Endothelial cell of umbilical vein (primary cell): ENCODE data around the gene MINDY4. TPM values are rescaled to one million over a fixed set of nuclear protein-coding genes. Genes with fewer than 3 reads are reported as not detected.

ENCODE experiments used
- BruUV-seq: library from RNA; stranded (reverse); fragments of 400-500 nt; replicated peaks from 2 replicates; lab custom pipeline; 2021; lab: Mats Ljungman, UMichigan
- CTCF ChIA-PET: fragments of 300-600, 350-600 bp; sonication (Branson Sonifier 250); formaldehyde crosslinking; loops from one replicate; lab custom pipeline; 2021; ENCODE audit warnings: antibody characterized with exemption, inconsistent platforms; lab: Charles Lee
- POLR2A ChIA-PET: fragments of 300-600, 350-600 bp; sonication (Branson Sonifier 250); formaldehyde crosslinking; loops from one replicate; lab custom pipeline; 2021; ENCODE audit warnings: antibody characterized with exemption, inconsistent platforms; lab: Charles Lee
- DNase-seq: peaks from one replicate; pipeline ENCODE4 v3.0.0-alpha.2; 2011; ENCODE audit warnings: low read depth, low spot score
- FAIRE-seq: peaks from 2 replicates; lab custom pipeline; 2011; peaks lifted over from hg19 to GRCh38; lab: Jason Lieb, UNC
- H2AFZ ChIP-seq: 2 replicates; pipeline ENCODE4 v1.6.0; 2012; ENCODE audit warnings: low read depth, low read length, control low read depth, inconsistent platforms
- H3K27ac ChIP-seq: 2 replicates; pipeline ENCODE4 v1.5.1; 2011; ENCODE audit warnings: low read depth, mild to moderate bottlenecking, control low read depth, low read length, moderate library complexity; ENCODE audit not compliant: insufficient read depth
- H3K27me3 ChIP-seq, 2 experiments: 2 replicates each; pipeline versions ENCODE4 v1.6.0 to v1.6.1; 2011; ENCODE audit warnings: low read length in 2 of 2, mixed read lengths in 1 of 2; ENCODE audit not compliant: control insufficient read depth in 2 of 2, insufficient read depth in 2 of 2
- H3K36me3 ChIP-seq, 2 experiments: 2 replicates in 1 of 2; 3 replicates in 1 of 2; pipeline ENCODE4 v1.5.1; 2011; ENCODE audit warnings: low read length in 2 of 2, mild to moderate bottlenecking in 1 of 2, moderate library complexity in 1 of 2; ENCODE audit not compliant: control insufficient read depth in 2 of 2, insufficient read depth in 2 of 2; ENCODE audit errors: extremely low read depth in 1 of 2
- H3K4me1 ChIP-seq: 3 replicates; pipeline ENCODE4 v1.5.1; 2011; ENCODE audit warnings: mild to moderate bottlenecking, low read length; ENCODE audit not compliant: control insufficient read depth, insufficient read depth; ENCODE audit errors: extremely low read depth
- H3K4me2 ChIP-seq: 2 replicates; pipeline ENCODE4 v1.6.1; 2011; ENCODE audit warnings: low read length, control low read depth, mixed read lengths; ENCODE audit not compliant: insufficient read depth
- H3K4me3 ChIP-seq, 3 experiments: fragments of 200-600 bp in 1 of 3; sonication (generic), shearing (Covaris generic) in 1 of 3; replicated peaks in 1 of 3; 2 replicates each; pipeline ENCODE4 v1.5.1; 2011 to 2016; ENCODE audit warnings: control low read depth in 3 of 3, low read length in 3 of 3, mild to moderate bottlenecking in 2 of 3, inconsistent platforms in 1 of 3, low read depth in 1 of 3, moderate library complexity in 1 of 3; ENCODE audit not compliant: insufficient read depth in 1 of 3
- H3K79me2 ChIP-seq: 2 replicates; pipeline ENCODE4 v1.6.0; 2012; ENCODE audit warnings: low read length, inconsistent platforms; ENCODE audit not compliant: control insufficient read depth, insufficient read depth
- H3K9ac ChIP-seq: replicated peaks from 2 replicates; pipeline ENCODE3; 2011; ENCODE audit warnings: low read length, control low read depth; ENCODE audit not compliant: insufficient read depth; ENCODE audit errors: extremely low read depth
- H3K9me1 ChIP-seq: replicated peaks from 3 replicates; pipeline ENCODE4 v1.6.0; 2011; ENCODE audit warnings: mild to moderate bottlenecking, low read length; ENCODE audit not compliant: control insufficient read depth, insufficient read depth; ENCODE audit errors: extremely low read depth
- H3K9me3 ChIP-seq: replicated peaks from 2 replicates; pipeline ENCODE4 v1.5.1; 2012; ENCODE audit warnings: low read length, inconsistent platforms; ENCODE audit not compliant: control insufficient read depth, insufficient read depth
- H4K20me1 ChIP-seq: replicated peaks from 2 replicates; pipeline ENCODE3; 2011; ENCODE audit warnings: mild to moderate bottlenecking, low read length; ENCODE audit not compliant: control insufficient read depth, insufficient read depth; ENCODE audit errors: extremely low read depth
- CTCF ChIP-seq, 2 donors: IDR thresholded peaks; 1 replicate in 1 of 2; 2 replicates in 1 of 2; pipeline ENCODE4 v1.5.1; 2011; ENCODE audit warnings: low read length in 2 of 2, mild to moderate bottlenecking in 2 of 2, moderate library complexity in 2 of 2, control low read depth in 1 of 2, inconsistent platforms in 1 of 2, low read depth in 1 of 2; ENCODE audit not compliant: insufficient read depth in 1 of 2; ENCODE audit errors: extremely low read depth in 1 of 2
- EZH2 ChIP-seq: IDR thresholded peaks from 2 replicates; pipeline ENCODE4 v1.6.1; 2012; ENCODE audit warnings: borderline replicate concordance, low read depth, mild to moderate bottlenecking, moderate library complexity, low read length, inconsistent platforms; ENCODE audit not compliant: severe bottlenecking
- FOS ChIP-seq: IDR thresholded peaks from 2 replicates; pipeline ENCODE4 v1.6.1; 2011; ENCODE audit warnings: mild to moderate bottlenecking, low read length, moderate library complexity, borderline replicate concordance; ENCODE audit not compliant: insufficient read depth
- GATA2 ChIP-seq: IDR thresholded peaks from 2 replicates; pipeline ENCODE4 v1.7.0; 2011; ENCODE audit warnings: low read depth, mild to moderate bottlenecking, moderate library complexity, mixed read lengths, low read length; ENCODE audit not compliant: insufficient read length, insufficient read depth
- MAX ChIP-seq: IDR thresholded peaks from 2 replicates; pipeline ENCODE4 v1.6.1; 2011; ENCODE audit not compliant: insufficient read depth, insufficient read length
- POLR2A ChIP-seq: IDR thresholded peaks from 2 replicates; pipeline ENCODE4 v1.6.1; 2012; ENCODE audit warnings: low read depth, mild to moderate bottlenecking, control low read depth, low read length
- dilution Hi-C: fragments of 300-500 bp; cut with MboI; formaldehyde crosslinking; loops from one replicate; pipeline ENCODE4 v1.15.0; 2019; ENCODE audit warnings: low sequenced_read_pairs; ENCODE audit not compliant: extremely low pct_ligation_motif_present
- intact Hi-C: fragments of 100-400 bp; cut with micrococcal nuclease; formaldehyde crosslinking; loops from one replicate; pipeline ENCODE4 v1.10.0; 2022
- polyA plus RNA-seq, 4 experiments: library from polyadenylated mRNA; depleted of rRNA in 3 of 4; stranded (reverse) in 3 of 4; unstranded in 1 of 4; fragments of >200 nt; gene quantifications; 2 replicates each; pipeline versions ENCODE4 v1.2.1 to v1.2.3, GENCODE V29; 2011 to 2012; ENCODE audit warnings: missing spikeins in 1 of 4
- total RNA-seq: library from RNA; stranded (reverse); gene quantifications from 2 replicates; pipeline ENCODE4 v1.2.3, GENCODE V29; 2021

The MINDY4 gene
- total and polyA plus RNA-seq, 2 donors (not counting 3 experiments of a cell fraction or from before 2014, with no cell fraction given): 2.2 to 4.7 TPM

GRCh38 chr7:30918676-30919075, 147.5 kb downstream of the MINDY4 start:
- no peaks in the 10 kb centered on the region for H3K79me2 ChIP-seq
- no peaks in the 10 kb centered on the region for H3K9me3 ChIP-seq
- H4K20me1 ChIP-seq: no peaks in the 10 kb centered on the region
- intact Hi-C loops: no loop called here
- no peaks in the 10 kb centered on the region for H3K36me3 ChIP-seq
- H3K9me1 ChIP-seq: no peaks in the 10 kb centered on the region
- no peaks in the 10 kb centered on the region for H3K27me3 ChIP-seq
- dilution Hi-C loops: no loop called here
- H3K9ac ChIP-seq: no peak overlapping the region
- H3K4me2 ChIP-seq: no peak overlapping the region
- H2AFZ ChIP-seq: no peak overlapping the region
- no peak overlapping the region for H3K27ac ChIP-seq
- no peak for FAIRE-seq
- no peak for DNase-seq
- BruUV-seq: no TSS peak
- H3K4me3 ChIP-seq: no peak overlapping the region
- peaks cover 33% of the 10 kb centered on the region for H3K4me1 ChIP-seq
- ChIA-PET POLR2A (no interaction called here), CTCF (interaction anchor here (1.0 to 1.4 kb wide), 2 partner anchors 10 to 115 kb away, joined by 3 read pairs; no protein-coding TSS in a partner anchor)
- TF ChIP-seq GATA2 (no peak), POLR2A (no peak), EZH2 (no peak), FOS (no peak), CTCF (IDR thresholded peaks at IDR 0.05; ENCODE audit: extremely low read depth in 1 of 2, insufficient read depth in 1 of 2, low read depth in 1 of 2, low read length in 2 of 2) (no peak), MAX (no peak)
